ENCODE data around the gene ADGRG3.

DNA sequence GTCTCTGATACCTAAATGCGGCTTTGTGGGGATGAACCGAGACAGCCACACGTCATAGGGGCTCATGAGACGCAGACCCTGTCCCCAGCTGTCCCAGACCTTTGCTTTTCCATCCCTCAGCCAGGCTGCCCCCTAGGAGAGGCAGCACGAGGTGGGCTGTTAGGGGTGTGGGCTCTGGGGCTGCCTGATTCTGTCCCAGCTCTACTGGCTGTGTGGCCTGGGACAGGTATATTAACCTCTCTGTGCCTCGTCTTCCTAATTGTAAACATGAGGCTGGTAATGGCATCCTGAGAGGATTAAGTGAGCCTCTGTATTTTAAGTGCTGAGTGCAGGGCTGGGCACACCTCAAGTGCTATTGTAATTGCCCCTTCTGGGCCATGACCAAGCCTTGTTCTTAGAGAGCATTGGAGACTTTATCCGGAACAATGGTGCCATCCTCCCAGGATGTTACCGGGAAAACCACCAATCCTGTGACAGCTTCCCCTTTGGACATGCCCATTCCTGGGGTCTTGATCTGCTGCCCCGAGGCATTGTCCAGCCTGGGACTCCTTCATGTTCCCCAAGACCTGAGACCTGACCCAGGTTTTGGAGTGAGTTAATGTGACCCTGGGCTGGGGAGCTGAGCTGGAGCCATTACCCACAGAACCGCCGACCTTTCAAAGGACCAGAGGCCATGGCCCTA lies 34.6 kb upstream of the ADGRG3 start:
- TF ChIP-seq CHD1 (IDR thresholded peaks at IDR 0.05; ENCODE audit: low read depth, low read length) (no peak), POLR2A (IDR thresholded peaks at IDR 0.05; ENCODE audit: low read depth, low read length) (no peak)
